Activated CD8-positive, alpha-beta memory T cell treated with anti-CD3 and anti-CD28 coated beads, Interleukin-2, amount 50 U/mL, for 24 hours (primary cell): ENCODE data around the gene POU3F4.

Source experiments
- DNase-seq: peaks from one replicate; pipeline ENCODE4 v3.0.0-alpha.2; 2020; ENCODE audit errors: extremely low read depth

Gene POU3F4

DNA sequence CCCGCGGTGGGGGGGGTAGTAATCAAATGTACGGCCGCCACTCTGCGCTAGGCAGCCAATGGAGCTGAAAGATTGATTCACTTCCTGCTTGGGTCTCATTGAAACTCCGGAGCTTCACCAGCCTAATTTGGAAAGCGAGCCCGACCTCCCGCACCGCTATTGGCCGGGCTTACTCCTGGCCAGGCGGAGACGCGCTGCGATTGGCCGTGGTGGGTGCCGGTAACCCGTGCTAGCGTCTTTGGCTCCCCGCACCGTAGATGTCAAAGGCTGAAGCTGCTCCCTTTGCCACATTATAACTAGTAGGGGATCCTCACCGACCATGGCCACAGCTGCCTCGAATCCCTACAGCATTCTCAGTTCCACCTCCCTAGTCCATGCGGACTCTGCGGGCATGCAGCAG is at the start of gene POU3F4:
Gene POU3F4 (plus strand): TSS at position 285 of the 400 bp plus-strand sequence. CDS start 35 bp downstream, at position 320.
- no peak for DNase-seq

DNA sequence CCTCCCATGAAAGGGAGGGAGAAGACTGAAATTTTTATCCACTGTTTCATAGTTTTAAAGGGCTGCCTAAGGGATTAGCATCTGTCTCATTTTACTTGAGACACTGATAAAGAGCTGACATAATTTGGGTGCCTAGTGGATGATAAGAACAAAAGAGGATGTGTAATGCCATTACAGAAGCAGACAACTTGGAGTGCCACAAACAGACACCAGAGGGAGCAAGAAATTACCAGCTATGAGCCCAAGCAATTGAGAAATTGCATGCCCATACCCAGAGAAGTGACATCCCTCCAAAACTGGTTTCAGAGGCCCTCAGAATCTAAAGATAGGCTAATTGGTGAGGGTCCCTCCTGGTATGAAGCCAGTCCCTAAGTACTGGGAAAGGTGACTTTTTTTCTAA is 38.5 kb upstream of the POU3F4 start:
- DNase-seq, result no peak

DNA sequence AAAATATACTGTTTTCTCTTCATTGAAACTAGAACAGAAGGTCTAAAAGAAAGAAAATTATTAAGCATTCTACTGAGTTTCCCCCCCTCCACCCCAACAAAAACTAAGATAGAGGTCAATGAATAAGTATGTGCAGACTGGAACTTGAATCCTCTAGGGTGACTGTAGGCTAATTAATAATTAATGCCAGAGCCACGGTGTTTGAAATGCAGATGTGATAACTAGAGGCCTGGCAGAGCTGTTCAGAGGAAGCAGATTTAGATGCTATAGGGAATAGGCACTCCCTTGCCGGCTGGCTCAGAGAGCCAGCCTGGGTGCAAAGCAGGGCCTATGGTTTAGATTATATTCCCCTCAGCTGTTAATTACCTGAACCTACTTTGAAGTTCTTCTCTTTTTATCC is 12.2 kb upstream of the POU3F4 start:
- DNase-seq, result no peak

DNA sequence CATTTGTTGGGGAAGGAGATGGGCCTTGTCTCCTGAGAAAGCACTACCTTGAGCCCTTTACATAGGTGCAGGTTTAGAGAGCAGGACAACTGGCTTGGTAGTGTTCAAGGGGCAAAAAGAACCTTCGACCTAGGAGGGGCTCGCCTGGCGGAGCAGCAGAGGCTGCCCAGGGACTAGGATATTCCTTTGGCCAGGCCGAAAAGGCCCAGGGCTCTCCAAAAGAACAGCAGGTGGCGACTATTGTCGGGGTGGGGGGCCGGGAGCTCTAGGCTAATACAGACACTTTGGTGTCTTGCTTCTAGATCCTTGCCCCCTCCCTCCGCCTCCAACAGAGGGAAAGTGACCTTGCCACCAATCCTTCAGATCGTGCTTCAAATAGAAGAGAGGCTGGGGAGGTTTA is 7.1 kb upstream of the POU3F4 start:
- DNase-seq, result no peak

DNA sequence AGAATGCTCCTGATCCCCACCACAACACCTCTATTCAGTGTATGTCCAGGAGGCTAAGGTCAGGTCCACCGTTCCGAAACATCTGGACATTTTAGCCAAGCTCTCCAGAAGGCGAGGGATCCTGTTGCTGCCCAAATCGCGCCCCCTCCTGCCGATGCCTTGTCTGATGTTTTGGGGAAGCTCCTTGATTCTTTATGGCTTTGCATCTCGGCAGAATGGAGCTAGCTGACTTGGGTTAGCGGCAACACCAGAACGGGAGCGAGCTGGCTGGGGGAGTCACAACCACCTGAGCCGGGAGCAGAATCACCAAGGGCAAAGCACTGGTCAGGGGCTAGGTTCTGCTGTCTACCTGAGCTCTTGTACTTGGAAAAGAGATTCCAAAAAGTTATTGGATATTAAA is 6.6 kb upstream of the POU3F4 start:
- DNase-seq, result no peak

DNA sequence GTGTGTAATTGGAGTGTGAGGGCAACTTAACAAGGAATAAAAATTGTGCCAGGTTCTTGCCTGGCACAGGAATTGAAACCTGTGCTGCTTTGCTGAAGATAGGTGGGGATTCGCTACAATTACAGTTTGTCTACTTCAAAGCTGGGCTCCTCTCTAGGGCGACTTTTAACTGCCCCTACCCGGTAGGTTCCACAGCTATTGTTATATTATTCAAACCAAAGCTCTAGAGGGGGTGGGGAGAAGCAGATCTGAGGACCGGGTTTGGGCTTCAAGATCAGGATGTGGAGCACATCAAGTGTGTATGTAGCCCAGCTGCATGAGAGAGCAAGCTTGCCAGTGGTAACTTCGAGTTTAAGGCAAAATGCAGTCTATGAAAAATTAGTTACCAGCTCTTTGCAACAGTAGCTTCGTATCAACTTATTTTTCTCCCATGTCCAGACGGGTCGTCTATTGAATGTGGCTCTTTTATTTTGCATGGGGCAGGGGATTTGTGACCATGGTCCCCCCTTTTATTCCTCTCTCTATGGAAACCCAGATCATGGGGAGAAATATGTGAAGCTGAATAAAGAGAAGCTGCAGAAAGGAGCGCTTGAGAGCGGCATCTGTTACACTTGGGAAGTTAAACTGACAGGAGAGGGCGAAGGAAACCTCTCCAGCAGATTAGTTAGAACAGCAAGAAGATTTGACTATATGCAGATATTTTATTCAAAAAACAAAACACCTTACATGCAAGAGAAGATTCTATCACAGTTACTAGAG is 3.2 kb upstream of the POU3F4 start:
- DNase-seq, result no peak

DNA sequence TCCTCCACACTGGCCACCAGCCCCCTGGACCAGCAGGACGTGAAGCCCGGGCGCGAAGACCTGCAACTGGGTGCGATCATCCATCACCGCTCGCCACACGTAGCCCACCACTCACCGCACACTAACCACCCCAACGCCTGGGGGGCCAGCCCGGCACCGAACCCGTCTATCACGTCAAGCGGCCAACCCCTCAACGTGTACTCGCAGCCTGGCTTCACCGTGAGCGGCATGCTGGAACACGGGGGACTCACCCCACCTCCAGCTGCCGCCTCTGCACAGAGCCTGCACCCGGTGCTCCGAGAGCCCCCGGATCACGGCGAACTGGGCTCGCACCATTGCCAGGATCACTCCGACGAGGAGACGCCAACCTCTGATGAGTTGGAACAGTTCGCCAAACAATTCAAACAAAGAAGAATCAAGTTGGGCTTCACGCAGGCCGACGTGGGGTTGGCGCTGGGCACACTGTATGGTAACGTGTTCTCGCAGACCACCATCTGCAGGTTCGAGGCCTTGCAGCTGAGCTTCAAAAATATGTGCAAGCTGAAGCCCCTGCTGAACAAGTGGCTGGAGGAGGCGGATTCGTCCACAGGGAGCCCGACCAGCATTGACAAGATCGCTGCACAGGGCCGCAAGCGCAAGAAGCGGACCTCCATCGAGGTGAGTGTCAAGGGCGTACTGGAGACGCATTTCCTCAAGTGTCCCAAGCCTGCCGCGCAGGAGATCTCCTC is 600 bp downstream of the POU3F4 start:
- no peak for DNase-seq

DNA sequence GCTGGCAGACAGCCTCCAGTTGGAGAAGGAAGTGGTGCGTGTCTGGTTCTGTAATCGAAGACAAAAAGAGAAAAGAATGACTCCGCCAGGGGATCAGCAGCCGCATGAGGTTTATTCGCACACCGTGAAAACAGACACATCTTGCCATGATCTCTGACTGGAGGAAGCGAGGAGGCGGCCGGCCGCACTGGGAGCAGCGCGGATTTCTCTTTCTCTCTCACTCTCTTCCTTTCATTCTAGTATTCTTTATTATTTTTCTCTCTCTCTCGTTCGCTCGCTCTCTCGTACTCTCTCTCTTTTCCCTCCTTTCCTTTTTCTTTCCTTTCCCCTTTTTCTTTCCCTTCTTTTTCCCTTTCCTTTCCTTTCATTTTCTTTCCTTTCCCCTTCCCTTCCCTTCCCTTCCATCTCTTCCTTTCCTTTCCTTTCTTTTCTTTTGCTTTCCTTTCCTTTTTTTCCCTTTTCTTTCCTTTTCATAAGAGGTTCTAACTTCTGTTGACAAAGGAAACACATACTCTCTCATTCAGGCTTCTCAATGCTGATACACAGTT is 1.2 kb downstream of the POU3F4 start:
- no peak for DNase-seq

DNA sequence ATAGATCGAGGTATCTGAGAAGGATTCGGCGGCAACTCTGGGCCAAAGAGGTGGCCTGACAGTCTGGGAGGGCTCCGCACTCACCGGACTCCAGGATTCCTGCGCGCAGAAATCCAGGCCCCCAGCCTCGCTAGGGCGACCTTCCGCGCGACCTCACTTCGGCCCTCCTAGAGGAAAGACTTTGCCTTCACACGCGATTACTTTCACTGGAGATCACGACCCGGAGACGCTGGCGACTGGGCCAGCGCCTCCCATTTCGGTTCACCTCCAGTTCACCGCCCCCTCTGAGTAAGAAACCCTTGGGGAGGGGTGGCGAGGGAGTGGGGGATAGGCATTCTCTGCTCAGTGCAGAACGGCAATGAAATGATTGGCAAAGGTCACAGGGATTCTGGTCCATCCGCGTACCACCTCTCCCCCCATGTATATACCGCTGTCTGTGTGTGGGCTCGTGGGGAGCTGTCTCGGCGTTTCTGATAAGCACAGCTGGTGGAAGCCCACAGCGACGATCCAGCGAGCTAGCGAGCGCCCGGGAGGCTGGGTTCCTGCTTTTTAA is 2.5 kb downstream of the POU3F4 start:
- no peak for DNase-seq

DNA sequence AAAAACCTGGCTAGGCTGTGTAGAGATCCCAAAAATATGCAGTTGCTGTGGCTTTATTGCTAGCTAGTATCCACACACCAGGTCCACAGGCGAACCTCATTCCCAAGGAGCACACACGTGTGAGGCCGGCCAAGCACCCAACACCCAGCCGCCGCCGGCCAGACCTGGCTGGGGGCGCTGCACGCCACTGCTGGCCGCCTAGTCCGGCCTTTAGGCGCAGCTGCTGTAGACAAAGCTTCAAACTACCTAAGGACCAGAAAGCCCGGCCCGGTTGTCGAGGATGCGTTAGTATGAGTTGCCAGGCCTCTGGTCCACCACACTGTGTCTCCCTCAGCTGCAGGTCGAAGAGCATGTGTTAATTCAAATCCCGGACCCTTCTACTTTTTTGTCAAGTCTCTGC is 3.1 kb downstream of the POU3F4 start:
- DNase-seq, result no peak

DNA sequence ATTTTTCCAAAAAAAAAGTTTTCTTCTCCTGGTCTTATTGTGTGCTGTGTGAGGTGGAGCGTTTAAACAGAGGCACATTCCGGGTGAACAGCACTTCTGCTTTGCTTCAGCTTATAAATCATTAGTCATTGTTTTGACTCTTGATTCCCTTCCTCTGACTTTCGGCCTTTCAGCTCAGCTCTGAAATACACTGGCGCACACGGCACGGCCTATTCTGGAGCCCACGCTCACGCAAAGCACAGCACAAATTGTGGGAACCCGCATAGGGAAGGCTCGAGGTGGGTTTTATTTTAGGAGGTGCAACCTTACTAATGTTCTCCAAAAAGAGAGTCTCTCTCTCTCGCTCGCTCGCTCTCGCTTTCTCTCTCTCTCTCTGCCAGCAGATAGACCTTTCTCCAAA is 4.0 kb downstream of the POU3F4 start:
- no peak for DNase-seq

DNA sequence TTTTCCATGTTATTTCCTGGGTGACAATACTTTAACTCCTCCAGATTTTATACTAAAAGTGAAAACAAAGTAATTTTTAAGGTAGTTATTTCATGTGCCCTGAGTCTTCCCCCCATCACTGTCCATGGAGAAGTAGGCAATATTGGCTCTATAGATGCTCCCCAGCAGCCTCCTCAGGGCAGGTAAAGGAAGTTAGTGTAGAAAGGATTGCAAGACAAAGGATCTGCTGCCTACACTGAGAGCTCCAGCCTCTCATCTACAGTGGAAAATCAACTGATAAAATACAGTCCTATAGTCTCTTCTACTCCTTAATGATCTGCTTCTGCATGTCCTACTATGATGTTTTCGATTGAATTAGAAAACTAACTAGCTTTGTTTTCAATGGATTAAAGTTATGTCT is 8.5 kb downstream of the POU3F4 start:
- DNase-seq, result no peak

DNA sequence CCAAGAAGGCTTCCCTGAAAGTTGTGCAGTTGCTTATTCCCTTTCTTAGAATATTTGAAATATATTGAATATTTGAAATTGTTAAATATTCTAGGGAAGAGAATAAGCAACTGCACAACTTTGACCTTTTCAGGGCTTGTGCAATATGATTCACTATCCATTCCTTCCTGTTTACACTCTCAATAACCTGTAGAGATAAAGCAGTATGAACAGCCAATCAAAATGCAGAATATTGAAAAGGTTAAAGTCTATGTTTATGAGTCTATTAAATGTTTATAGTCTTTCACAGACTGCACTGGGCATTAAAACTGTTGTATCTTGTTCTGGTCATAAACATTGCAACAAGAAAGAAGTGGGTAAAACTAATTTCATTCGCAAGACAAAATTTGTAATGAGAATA is 13.8 kb downstream of the POU3F4 start:
- DNase-seq, result no peak

DNA sequence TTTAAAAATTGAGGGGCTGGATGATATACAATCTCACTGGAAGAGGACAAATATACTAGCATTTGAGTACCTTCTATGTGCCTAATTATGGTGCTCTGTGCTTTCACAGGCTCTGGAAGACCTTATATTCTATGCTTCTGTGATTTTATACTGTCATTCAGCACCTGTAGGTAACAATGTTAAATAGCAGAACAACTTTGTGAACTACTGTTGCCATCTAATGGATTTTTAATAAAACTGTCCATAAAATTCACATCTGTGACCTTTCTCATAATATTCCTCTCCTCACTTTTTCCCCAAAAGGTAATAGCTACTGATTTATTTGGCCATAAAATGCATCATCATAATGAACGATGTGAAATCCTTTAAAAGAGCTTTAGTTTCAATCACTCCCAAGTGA is 21.9 kb downstream of the POU3F4 start:
- DNase-seq, result no peak

DNA sequence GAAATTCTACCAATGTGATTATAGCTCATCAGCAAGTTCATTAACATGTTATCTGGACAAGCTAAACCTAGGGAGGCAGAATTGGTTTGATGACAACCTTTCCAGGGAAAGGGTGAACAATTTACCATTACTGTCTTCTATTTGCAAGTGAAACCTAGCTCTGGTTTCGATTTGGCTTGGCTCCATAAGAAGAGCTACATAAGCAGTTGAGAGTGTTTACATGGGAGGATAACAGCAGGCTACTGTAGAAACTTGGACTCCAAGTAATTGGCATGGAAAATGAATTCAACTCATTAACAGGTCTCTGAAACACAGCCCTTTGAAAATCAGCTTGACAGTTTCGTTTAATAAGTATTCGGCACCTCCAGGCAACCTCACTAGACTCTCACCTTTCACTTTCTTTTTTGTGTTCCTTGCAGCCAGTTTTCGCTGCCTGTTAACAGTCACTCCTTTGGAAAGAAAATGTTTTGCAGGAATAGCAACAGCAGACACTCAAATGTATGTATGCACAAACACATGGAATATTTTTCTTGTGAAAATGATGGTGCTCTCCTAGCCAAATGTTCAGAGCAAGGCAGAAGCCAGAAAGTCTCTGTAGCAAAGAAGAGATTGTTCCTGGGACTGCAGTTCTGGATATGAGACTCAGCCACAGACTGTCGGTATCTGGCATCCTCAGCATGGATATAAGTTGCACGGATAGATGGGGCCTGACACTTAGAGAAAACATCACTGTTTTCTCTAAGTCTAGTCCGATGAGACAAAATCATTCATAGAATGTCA is 27.5 kb downstream of the POU3F4 start:
- DNase-seq, result no peak
